ENCODE data around the gene NIPSNAP2.

The NIPSNAP2 gene

GRCh38 chr7:55965805-55966421, 1.5 kb downstream of the NIPSNAP2 start:
- TF ChIP-seq CTCF (IDR thresholded peaks at IDR 0.05; ENCODE audit: insufficient read depth, low read depth, low read length, missing control alignments): no peak
- H3K4me3 ChIP-seq (ENCODE audit: low read length): peak overlapping the region; percentile 5
- peak; percentile 87 for DNase-seq (ENCODE audit: low read depth)

GRCh38 chr7:55966851-55967250, 2.5 kb downstream of the NIPSNAP2 start:
- H3K4me3 ChIP-seq (ENCODE audit: low read length): no peak overlapping the region
- DNase-seq (ENCODE audit: low read depth): peak; percentile 62
- no peak for TF ChIP-seq CTCF (IDR thresholded peaks at IDR 0.05; ENCODE audit: insufficient read depth, low read depth, low read length, missing control alignments)

GRCh38 chr7:55969391-55969790, 5.0 kb downstream of the NIPSNAP2 start:
- no peak overlapping the region for H3K4me3 ChIP-seq (ENCODE audit: low read length)
- no peak for TF ChIP-seq CTCF (IDR thresholded peaks at IDR 0.05; ENCODE audit: insufficient read depth, low read depth, low read length, missing control alignments)
- DNase-seq (ENCODE audit: low read depth): no peak

GRCh38 chr7:55970561-55970960, 6.2 kb downstream of the NIPSNAP2 start:
- TF ChIP-seq CTCF (IDR thresholded peaks at IDR 0.05; ENCODE audit: insufficient read depth, low read depth, low read length, missing control alignments): no peak

GRCh38 chr7:55970978-55971377, 6.6 kb downstream of the NIPSNAP2 start:
- no peak overlapping the region for H3K4me3 ChIP-seq (ENCODE audit: low read length)
- no peak for TF ChIP-seq CTCF (IDR thresholded peaks at IDR 0.05; ENCODE audit: insufficient read depth, low read depth, low read length, missing control alignments)
- DNase-seq (ENCODE audit: low read depth): no peak

More at GRCh38 chr7:55970561-55970960, 6.2 kb downstream of the NIPSNAP2 start:
- no peak overlapping the region for H3K4me3 ChIP-seq (ENCODE audit: low read length)
- no peak for DNase-seq (ENCODE audit: low read depth)

- no peak overlapping the region for H3K4me3 ChIP-seq (ENCODE audit: low read length)
- DNase-seq (ENCODE audit: low read depth): no peak
- TF ChIP-seq CTCF (IDR thresholded peaks at IDR 0.05; ENCODE audit: insufficient read depth, low read depth, low read length, missing control alignments): no peak
Measured at GRCh38 chr7:55973747-55974250, 9.4 kb downstream of the NIPSNAP2 start.
